GM19193 (cell line): ENCODE measurements around the gene BCL3.

Experiments used
- POLR2A ChIP-seq: IDR thresholded peaks from 4 replicates; pipeline ENCODE4 v1.6.1; 2011; ENCODE audit not compliant: insufficient read depth, insufficient read length; ENCODE audit errors: extremely low read depth

BCL3 gene

GRCh38 chr19:44718441-44719261 lies 29.9 kb upstream of the BCL3 start:
- TF ChIP-seq POLR2A = no peak

- no peak for TF ChIP-seq POLR2A
These were observed 29.2 kb upstream of the BCL3 start for GRCh38 chr19:44719262-44719701.

- no peak for TF ChIP-seq POLR2A
These were observed 27.6 kb upstream of the BCL3 start for GRCh38 chr19:44720945-44721344.

GRCh38 chr19:44722131-44723121 lies 26.1 kb upstream of the BCL3 start:
- TF ChIP-seq POLR2A = no peak

GRCh38 chr19:44723299-44723951 lies 25.1 kb upstream of the BCL3 start:
- TF ChIP-seq POLR2A = no peak

- no peak for TF ChIP-seq POLR2A
These were observed 24.6 kb upstream of the BCL3 start for GRCh38 chr19:44723952-44724319.

GRCh38 chr19:44725251-44725650 lies 23.3 kb upstream of the BCL3 start:
- no peak for TF ChIP-seq POLR2A

- TF ChIP-seq POLR2A = no peak
These were observed 22.8 kb upstream of the BCL3 start for GRCh38 chr19:44725684-44726083.

GRCh38 chr19:44726465-44726864 lies 22.0 kb upstream of the BCL3 start:
- TF ChIP-seq POLR2A = no peak

GRCh38 chr19:44728178-44728577 lies 20.3 kb upstream of the BCL3 start:
- TF ChIP-seq POLR2A = no peak

- no peak for TF ChIP-seq POLR2A
These were observed 18.9 kb upstream of the BCL3 start for GRCh38 chr19:44729516-44730033.

GRCh38 chr19:44731081-44731480 lies 17.4 kb upstream of the BCL3 start:
- no peak for TF ChIP-seq POLR2A

GRCh38 chr19:44731622-44732021 lies 16.9 kb upstream of the BCL3 start:
- no peak for TF ChIP-seq POLR2A

GRCh38 chr19:44732235-44733014 lies 16.1 kb upstream of the BCL3 start:
- TF ChIP-seq POLR2A = no peak

- TF ChIP-seq POLR2A = no peak
These were observed 14.2 kb upstream of the BCL3 start for GRCh38 chr19:44734357-44734756.

- no peak for TF ChIP-seq POLR2A
These were observed 13.5 kb upstream of the BCL3 start for GRCh38 chr19:44735011-44735410.
